Endothelial cell of umbilical vein (primary cell): ENCODE measurements around the gene ACSF3. TPM values are rescaled to one million over a fixed set of nuclear protein-coding genes. Genes with fewer than 3 reads are reported as not detected.

Source experiments
- BruUV-seq: library from RNA; stranded (reverse); fragments of 400-500 nt; replicated peaks from 2 replicates; lab custom pipeline; 2021; lab: Mats Ljungman, UMichigan
- CTCF ChIA-PET: fragments of 300-600, 350-600 bp; sonication (Branson Sonifier 250); formaldehyde crosslinking; loops from one replicate; lab custom pipeline; 2021; ENCODE audit warnings: antibody characterized with exemption, inconsistent platforms; lab: Charles Lee
- POLR2A ChIA-PET: fragments of 300-600, 350-600 bp; sonication (Branson Sonifier 250); formaldehyde crosslinking; loops from one replicate; lab custom pipeline; 2021; ENCODE audit warnings: antibody characterized with exemption, inconsistent platforms; lab: Charles Lee
- DNase-seq: peaks from one replicate; pipeline ENCODE4 v3.0.0-alpha.2; 2011; ENCODE audit warnings: low read depth, low spot score
- FAIRE-seq: peaks from 2 replicates; lab custom pipeline; 2011; peaks lifted over from hg19 to GRCh38; lab: Jason Lieb, UNC
- H2AFZ ChIP-seq: 2 replicates; pipeline ENCODE4 v1.6.0; 2012; ENCODE audit warnings: low read depth, low read length, control low read depth, inconsistent platforms
- H3K27ac ChIP-seq: 2 replicates; pipeline ENCODE4 v1.5.1; 2011; ENCODE audit warnings: low read depth, mild to moderate bottlenecking, control low read depth, low read length, moderate library complexity; ENCODE audit not compliant: insufficient read depth
- H3K27me3 ChIP-seq, 2 experiments: 2 replicates each; pipeline versions ENCODE4 v1.6.0 to v1.6.1; 2011; ENCODE audit warnings: low read length in 2 of 2, mixed read lengths in 1 of 2; ENCODE audit not compliant: control insufficient read depth in 2 of 2, insufficient read depth in 2 of 2
- H3K36me3 ChIP-seq, 2 experiments: 2 replicates in 1 of 2; 3 replicates in 1 of 2; pipeline ENCODE4 v1.5.1; 2011; ENCODE audit warnings: low read length in 2 of 2, mild to moderate bottlenecking in 1 of 2, moderate library complexity in 1 of 2; ENCODE audit not compliant: control insufficient read depth in 2 of 2, insufficient read depth in 2 of 2; ENCODE audit errors: extremely low read depth in 1 of 2
- H3K4me1 ChIP-seq: 3 replicates; pipeline ENCODE4 v1.5.1; 2011; ENCODE audit warnings: mild to moderate bottlenecking, low read length; ENCODE audit not compliant: control insufficient read depth, insufficient read depth; ENCODE audit errors: extremely low read depth
- H3K4me2 ChIP-seq: 2 replicates; pipeline ENCODE4 v1.6.1; 2011; ENCODE audit warnings: low read length, control low read depth, mixed read lengths; ENCODE audit not compliant: insufficient read depth
- H3K4me3 ChIP-seq, 3 experiments: fragments of 200-600 bp in 1 of 3; sonication (generic), shearing (Covaris generic) in 1 of 3; replicated peaks in 1 of 3; 2 replicates each; pipeline ENCODE4 v1.5.1; 2011 to 2016; ENCODE audit warnings: control low read depth in 3 of 3, low read length in 3 of 3, mild to moderate bottlenecking in 2 of 3, inconsistent platforms in 1 of 3, low read depth in 1 of 3, moderate library complexity in 1 of 3; ENCODE audit not compliant: insufficient read depth in 1 of 3
- H3K79me2 ChIP-seq: 2 replicates; pipeline ENCODE4 v1.6.0; 2012; ENCODE audit warnings: low read length, inconsistent platforms; ENCODE audit not compliant: control insufficient read depth, insufficient read depth
- H3K9ac ChIP-seq: replicated peaks from 2 replicates; pipeline ENCODE3; 2011; ENCODE audit warnings: low read length, control low read depth; ENCODE audit not compliant: insufficient read depth; ENCODE audit errors: extremely low read depth
- H3K9me1 ChIP-seq: replicated peaks from 3 replicates; pipeline ENCODE4 v1.6.0; 2011; ENCODE audit warnings: mild to moderate bottlenecking, low read length; ENCODE audit not compliant: control insufficient read depth, insufficient read depth; ENCODE audit errors: extremely low read depth
- H3K9me3 ChIP-seq: replicated peaks from 2 replicates; pipeline ENCODE4 v1.5.1; 2012; ENCODE audit warnings: low read length, inconsistent platforms; ENCODE audit not compliant: control insufficient read depth, insufficient read depth
- H4K20me1 ChIP-seq: replicated peaks from 2 replicates; pipeline ENCODE3; 2011; ENCODE audit warnings: mild to moderate bottlenecking, low read length; ENCODE audit not compliant: control insufficient read depth, insufficient read depth; ENCODE audit errors: extremely low read depth
- CTCF ChIP-seq, 2 donors: IDR thresholded peaks; 1 replicate in 1 of 2; 2 replicates in 1 of 2; pipeline ENCODE4 v1.5.1; 2011; ENCODE audit warnings: low read length in 2 of 2, mild to moderate bottlenecking in 2 of 2, moderate library complexity in 2 of 2, control low read depth in 1 of 2, inconsistent platforms in 1 of 2, low read depth in 1 of 2; ENCODE audit not compliant: insufficient read depth in 1 of 2; ENCODE audit errors: extremely low read depth in 1 of 2
- EZH2 ChIP-seq: IDR thresholded peaks from 2 replicates; pipeline ENCODE4 v1.6.1; 2012; ENCODE audit warnings: borderline replicate concordance, low read depth, mild to moderate bottlenecking, moderate library complexity, low read length, inconsistent platforms; ENCODE audit not compliant: severe bottlenecking
- FOS ChIP-seq: IDR thresholded peaks from 2 replicates; pipeline ENCODE4 v1.6.1; 2011; ENCODE audit warnings: mild to moderate bottlenecking, low read length, moderate library complexity, borderline replicate concordance; ENCODE audit not compliant: insufficient read depth
- GATA2 ChIP-seq: IDR thresholded peaks from 2 replicates; pipeline ENCODE4 v1.7.0; 2011; ENCODE audit warnings: low read depth, mild to moderate bottlenecking, moderate library complexity, mixed read lengths, low read length; ENCODE audit not compliant: insufficient read length, insufficient read depth
- JUN ChIP-seq: IDR thresholded peaks from 2 replicates; pipeline ENCODE4 v1.6.1; 2011; ENCODE audit warnings: borderline replicate concordance, low read depth; ENCODE audit not compliant: insufficient read length, insufficient read depth
- MAX ChIP-seq: IDR thresholded peaks from 2 replicates; pipeline ENCODE4 v1.6.1; 2011; ENCODE audit not compliant: insufficient read depth, insufficient read length
- MYC ChIP-seq: IDR thresholded peaks from one replicate; pipeline ENCODE4 v1.6.1; 2011; ENCODE audit warnings: mild to moderate bottlenecking, low read depth, low read length
- POLR2A ChIP-seq: IDR thresholded peaks from 2 replicates; pipeline ENCODE4 v1.6.1; 2012; ENCODE audit warnings: low read depth, mild to moderate bottlenecking, control low read depth, low read length
- POLR2AphosphoS5 ChIP-seq: IDR thresholded peaks from 2 replicates; pipeline ENCODE4 v1.6.1; 2012; ENCODE audit warnings: low read depth, mild to moderate bottlenecking, control low read depth, low read length, moderate library complexity; ENCODE audit not compliant: insufficient read depth
- dilution Hi-C: fragments of 300-500 bp; cut with MboI; formaldehyde crosslinking; loops from one replicate; pipeline ENCODE4 v1.15.0; 2019; ENCODE audit warnings: low sequenced_read_pairs; ENCODE audit not compliant: extremely low pct_ligation_motif_present
- intact Hi-C: fragments of 100-400 bp; cut with micrococcal nuclease; formaldehyde crosslinking; loops from one replicate; pipeline ENCODE4 v1.10.0; 2022
- polyA plus RNA-seq, 4 experiments: library from polyadenylated mRNA; depleted of rRNA in 3 of 4; stranded (reverse) in 3 of 4; unstranded in 1 of 4; fragments of >200 nt; gene quantifications; 2 replicates each; pipeline versions ENCODE4 v1.2.1 to v1.2.3, GENCODE V29; 2011 to 2012; ENCODE audit warnings: missing spikeins in 1 of 4
- total RNA-seq: library from RNA; stranded (reverse); gene quantifications from 2 replicates; pipeline ENCODE4 v1.2.3, GENCODE V29; 2021

Gene ACSF3
- total and polyA plus RNA-seq, 2 donors (not counting 3 experiments of a cell fraction or from before 2014, with no cell fraction given), result 18.6 to 33.2 TPM

- no peak for DNase-seq
- Histone ChIP-seq H3K9me3 (no peaks in the 10 kb centered on the region), H3K4me2 (no peak overlapping the region), H2AFZ (no peak overlapping the region), H3K9me1 (no peaks in the 10 kb centered on the region), H3K4me1 (no peaks in the 10 kb centered on the region), H3K9ac (no peak overlapping the region), H3K27me3 (no peaks in the 10 kb centered on the region), H3K4me3 (no peak overlapping the region), H3K36me3 (peaks cover 0 to 10% of the 10 kb centered on the region in 2 experiments), H3K27ac (no peak overlapping the region), H3K79me2 (no peaks in the 10 kb centered on the region), H4K20me1 (no peaks in the 10 kb centered on the region)
- BruUV-seq, result no TSS peak
- TF ChIP-seq MYC, result no peak
- TF ChIP-seq POLR2A, result no peak
- no peak for TF ChIP-seq FOS
- no peak for TF ChIP-seq GATA2
- no peak for TF ChIP-seq JUN
- TF ChIP-seq CTCF (IDR thresholded peaks at IDR 0.05; ENCODE audit: extremely low read depth in 1 of 2, insufficient read depth in 1 of 2, low read depth in 1 of 2, low read length in 2 of 2), result no peak
- TF ChIP-seq POLR2AphosphoS5, result no peak
- TF ChIP-seq MAX, result no peak
- TF ChIP-seq EZH2, result no peak
- FAIRE-seq, result no peak
- ChIA-PET CTCF (no interaction called here), POLR2A (no interaction called here)
- dilution Hi-C loops (loop anchor here (25.0 kb wide), 1 partner anchor 173 kb away; no protein-coding TSS in a partner anchor), intact Hi-C loops (no loop called here)
Observed at GRCh38 chr16:89135166-89135565, 41.5 kb downstream of the ACSF3 start.
